ENCODE data around the gene ISG15.

DNA sequence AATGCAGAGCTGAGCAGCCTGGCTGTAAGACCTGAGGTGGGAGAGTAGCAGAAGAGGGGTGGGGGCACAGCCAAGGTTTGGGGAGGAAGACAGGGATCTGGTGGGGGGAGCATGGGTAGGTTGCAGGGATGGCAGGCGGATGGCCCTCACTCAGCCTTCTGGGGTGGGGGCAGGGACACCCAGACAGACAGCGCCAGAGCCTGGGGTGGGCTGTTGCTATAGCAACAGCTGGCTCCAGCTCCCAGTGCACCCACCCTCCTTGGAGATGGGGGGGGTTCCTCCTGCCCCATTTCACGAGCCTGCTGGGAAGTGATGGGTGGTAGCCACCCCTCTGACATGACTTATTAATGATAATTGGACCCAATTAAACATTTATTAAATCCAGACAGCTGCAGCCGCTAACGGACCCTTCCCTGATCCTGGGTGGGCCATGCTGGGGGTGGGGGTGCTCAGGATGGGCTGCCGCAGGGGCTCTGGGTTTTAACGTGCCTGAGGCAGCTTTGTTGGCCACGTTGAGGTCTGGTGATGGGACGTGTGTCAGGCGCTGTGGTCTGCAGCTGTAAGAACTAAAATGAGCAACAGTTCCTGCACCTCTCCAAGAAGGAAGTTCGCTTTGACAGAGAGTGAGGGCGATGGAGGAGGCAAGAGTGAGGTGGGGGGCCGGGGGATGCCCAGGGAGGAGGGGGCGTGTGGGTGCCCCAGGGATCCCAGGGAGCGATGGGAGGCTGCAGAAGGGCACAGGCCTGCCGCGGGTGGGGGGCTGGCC is 26.0 kb downstream of the ISG15 start:
- no peak for TF ChIP-seq POLR2A (IDR thresholded peaks at IDR 0.05)
- TF ChIP-seq, protein P1, sequence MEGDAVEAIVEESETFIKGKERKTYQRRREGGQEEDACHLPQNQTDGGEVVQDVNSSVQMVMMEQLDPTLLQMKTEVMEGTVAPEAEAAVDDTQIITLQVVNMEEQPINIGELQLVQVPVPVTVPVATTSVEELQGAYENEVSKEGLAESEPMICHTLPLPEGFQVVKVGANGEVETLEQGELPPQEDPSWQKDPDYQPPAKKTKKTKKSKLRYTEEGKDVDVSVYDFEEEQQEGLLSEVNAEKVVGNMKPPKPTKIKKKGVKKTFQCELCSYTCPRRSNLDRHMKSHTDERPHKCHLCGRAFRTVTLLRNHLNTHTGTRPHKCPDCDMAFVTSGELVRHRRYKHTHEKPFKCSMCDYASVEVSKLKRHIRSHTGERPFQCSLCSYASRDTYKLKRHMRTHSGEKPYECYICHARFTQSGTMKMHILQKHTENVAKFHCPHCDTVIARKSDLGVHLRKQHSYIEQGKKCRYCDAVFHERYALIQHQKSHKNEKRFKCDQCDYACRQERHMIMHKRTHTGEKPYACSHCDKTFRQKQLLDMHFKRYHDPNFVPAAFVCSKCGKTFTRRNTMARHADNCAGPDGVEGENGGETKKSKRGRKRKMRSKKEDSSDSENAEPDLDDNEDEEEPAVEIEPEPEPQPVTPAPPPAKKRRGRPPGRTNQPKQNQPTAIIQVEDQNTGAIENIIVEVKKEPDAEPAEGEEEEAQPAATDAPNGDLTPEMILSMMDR (IDR thresholded peaks at IDR 0.05) = no peak
